GM21576 (cell line): ENCODE measurements around the gene RBM38.

Experiments
- ATAC-seq: cut with Tn5 transposase; IDR thresholded peaks from one replicate; pipeline ENCODE4 v1.9.1; 2021; ENCODE audit warnings: mild to moderate bottlenecking, moderate library complexity; ENCODE audit not compliant: unreplicated experiment

Gene RBM38

GRCh38 chr20:57374931-57375651 is 16.1 kb upstream of the RBM38 start:
- no peak for ATAC-seq

DNA sequence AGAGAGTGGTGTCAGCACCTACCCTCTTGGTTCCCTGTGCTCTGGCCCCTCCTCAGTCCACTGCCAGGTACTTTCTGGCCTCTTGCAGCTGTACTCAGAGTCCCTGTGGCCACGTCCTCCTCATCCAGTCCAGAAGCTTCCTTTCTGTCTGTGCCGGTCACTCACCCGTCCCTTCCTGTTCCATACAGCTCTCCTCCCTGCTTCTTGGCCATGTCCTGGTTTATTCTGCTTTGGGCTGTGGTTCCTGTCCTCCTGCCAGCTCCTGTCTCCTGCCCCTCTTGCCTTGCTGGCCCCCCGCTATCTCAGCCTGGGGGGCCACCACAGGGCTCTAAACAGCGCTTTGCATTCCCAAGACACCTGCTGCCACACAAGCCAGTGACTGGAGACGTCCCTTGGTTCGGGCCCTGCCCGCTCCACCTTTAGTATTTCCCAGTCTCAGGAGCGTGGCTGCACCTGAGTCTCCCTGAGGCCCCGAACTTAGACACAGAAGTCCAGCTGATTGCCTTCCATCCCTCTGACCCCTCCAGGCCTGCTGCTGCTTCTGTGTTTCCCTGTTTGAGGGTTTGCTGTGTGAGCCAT is 15.5 kb upstream of the RBM38 start:
- ATAC-seq = no peak

GRCh38 chr20:57377350-57377749 is 13.8 kb upstream of the RBM38 start:
- ATAC-seq = no peak

DNA sequence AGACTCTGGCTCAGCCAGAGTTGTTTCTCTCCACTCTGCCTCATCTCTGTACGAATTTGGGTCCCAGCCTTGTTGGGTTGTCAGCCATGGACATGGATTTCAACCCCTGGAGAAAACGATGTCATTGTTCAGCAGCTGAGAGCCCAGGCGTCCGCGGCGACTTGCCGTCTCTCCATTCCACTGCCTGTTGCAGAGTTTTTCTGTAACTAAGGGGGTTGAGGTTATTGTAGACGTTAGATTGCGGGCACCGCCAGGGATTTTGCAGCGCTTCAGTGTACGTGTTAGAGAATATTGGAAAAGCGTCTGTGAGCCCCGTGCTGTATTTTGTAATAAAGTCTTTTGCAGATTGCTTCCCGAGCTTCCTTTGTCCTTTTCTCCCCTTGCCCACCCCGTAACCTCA is 13.1 kb upstream of the RBM38 start:
- ATAC-seq = no peak

DNA sequence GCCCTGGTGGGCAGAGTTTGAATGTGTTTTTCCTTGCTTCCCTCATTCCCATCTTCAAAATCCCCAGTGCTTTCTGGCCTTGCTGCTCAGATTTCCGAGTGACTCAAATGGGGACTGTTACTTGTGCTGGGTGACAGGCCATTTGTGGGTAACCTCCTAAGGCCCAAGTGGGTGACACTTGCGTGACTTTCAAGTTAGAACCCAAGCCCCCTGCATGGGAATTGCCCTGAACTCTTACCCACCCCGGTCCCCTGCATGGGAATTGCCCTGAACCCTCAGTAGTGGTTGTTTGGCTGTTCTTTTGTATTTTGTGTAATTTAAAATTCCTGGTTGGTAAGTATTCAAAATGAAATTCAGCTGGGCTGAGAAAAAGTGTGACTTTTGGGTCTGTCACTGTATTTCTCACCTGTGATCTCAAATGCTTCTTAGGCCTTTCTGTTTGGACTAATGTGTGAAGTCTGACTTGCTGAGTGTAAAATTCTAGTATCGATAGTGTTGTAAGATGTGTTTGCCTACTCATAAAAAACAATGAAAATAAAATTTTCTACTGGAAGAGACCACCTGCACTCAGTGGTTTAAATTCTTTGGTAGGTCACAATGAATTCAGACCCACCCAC is 12.4 kb upstream of the RBM38 start:
- ATAC-seq = no peak

DNA sequence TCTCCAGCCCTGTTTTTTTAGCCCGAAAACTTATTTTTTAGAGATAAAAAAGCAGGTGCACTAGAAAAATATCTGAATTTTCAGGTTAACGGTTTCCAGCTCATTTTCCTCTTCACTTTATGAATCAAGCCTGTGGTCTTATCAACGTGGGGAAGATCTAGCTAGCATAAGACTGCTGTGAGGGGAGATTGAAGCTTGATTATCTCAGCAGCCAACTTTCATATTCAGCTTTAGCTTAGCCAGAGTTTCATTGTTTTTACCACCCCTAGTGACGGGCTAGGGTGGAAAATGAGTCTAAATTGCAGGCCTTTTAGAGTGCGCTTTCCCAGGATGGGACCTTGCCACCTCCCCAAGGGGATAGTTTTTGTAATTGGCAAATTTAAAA is 11.9 kb upstream of the RBM38 start:
- ATAC-seq = no peak

- ATAC-seq = no peak
Observed at GRCh38 chr20:57380081-57380750, 11.0 kb upstream of the RBM38 start.

DNA sequence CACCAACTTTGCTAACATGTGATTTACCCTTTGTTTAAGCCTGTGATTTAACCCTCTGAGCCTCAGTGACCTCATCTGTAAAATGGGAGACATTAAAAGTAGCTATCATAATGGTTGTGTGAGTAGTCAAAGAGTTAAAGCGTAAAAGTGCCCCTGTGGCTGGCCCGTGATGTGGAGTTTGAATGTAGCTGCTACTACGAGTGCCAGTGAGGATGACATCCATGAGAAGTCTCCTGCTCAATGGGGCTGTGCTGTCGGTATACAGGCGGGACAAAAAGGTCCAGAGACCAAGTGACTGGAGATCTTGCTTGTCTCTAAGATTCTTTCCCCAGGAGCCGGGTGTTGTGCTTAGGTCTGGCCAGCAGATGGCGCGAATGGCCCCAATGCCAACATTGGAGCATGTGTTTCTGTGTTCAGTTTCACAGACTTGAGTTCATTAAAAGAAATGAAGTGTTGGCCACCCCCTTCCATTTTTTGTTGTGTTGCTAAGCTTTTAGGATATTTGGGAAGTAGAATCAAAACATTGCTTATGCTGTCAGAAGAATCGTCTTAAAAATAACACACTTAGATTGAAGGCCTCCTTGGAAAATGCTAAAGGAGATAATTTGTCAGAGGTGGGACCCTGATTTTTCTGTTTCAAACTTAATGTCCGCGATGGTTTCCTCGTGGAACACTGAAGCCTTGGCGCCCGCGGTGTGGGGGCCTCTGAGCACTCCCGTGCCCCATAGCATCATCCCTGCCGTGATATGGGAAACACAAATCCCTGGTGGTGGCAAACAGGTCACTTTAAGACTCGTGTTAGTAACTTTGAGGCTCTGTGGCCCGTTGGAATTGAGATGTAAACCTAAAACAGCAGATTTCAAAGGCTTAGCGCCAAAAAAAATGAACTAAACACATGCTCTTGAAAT is 9.3 kb upstream of the RBM38 start:
- no peak for ATAC-seq

GRCh38 chr20:57382516-57382915 is 8.7 kb upstream of the RBM38 start:
- no peak for ATAC-seq

DNA sequence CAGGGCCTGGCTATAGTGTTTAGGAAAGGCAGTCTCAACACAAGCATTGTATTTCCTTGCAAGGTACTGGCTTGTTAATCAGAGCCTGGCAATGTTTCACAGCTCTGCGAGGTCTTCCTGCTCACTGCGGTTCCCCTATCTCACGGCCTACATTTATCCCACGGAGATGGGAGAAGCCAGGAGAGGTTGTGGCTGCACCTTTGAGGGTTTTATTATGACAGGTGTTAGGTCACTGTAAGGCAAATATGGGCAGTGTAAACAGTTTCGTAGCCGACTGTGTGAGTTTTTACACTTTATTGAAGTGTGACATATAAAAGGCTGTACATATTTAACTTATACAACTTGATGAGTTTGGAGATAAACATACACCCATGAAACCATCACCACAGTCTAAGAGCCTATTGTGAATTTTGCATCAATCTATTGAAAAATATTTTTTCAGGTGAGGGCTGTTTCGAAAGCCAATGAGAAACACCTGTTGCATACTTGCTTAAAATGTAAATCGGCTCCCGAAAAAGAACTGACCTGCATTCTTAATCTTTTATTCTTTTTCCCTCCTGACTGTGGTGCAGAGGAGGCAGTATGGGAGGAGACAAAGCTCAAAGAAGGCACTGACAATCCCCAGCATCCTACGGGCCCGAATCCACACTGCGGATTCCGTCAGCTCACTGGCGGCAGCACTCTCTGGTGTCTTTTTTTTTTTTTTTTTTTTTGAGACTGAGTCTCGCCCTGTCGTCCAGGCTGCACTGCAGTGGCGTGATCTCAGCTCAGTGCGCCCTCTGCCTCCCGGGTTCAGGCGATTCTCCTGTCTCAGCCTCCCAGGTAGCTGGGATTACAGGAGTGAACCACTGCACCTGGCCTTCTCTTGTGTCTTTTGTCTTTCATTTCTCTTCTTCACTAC is 7.5 kb upstream of the RBM38 start:
- ATAC-seq = no peak

GRCh38 chr20:57384486-57384885 is 6.7 kb upstream of the RBM38 start:
- no peak for ATAC-seq

DNA sequence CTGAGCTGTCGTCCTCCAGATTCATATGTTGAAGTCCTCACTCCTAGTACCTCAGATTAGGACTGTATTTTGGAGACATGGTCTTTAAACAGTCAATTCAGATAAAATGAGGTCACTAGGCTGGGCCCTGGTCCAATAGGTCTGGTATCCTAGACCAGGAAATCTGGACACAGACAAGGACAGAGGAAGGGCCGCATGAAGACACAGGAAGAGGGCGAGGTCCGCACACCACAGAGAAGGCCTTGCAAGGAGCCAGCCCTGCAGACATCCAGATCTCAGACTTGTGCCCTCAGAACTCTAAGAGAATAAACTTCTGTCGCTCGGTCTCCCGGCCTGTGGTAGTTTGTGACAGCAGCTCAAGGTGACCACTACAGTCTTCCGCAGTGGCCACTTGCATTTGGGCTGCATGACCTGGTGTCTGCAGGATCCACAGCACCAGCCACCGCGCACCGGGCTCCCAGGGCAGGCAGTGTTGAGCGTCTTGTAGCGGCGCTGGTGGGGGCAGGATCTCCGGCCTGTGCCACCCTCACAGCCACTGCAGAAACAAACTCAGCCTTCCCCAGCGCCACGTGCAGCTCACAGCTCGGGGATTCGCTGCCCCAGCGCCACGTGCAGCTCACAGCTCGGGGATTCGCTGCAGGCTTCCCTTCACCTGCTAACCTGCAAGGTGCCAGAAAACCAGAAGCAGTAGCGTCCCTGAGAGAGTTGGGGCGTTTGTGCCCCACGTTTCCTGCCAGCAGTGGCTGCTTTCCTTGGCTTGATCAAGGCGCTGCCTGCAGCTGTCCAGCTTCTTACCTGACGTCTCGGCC is 6.0 kb upstream of the RBM38 start:
- no peak for ATAC-seq

GRCh38 chr20:57385940-57386339 is 5.3 kb upstream of the RBM38 start:
- no peak for ATAC-seq

GRCh38 chr20:57386762-57387161 is 4.4 kb upstream of the RBM38 start:
- no peak for ATAC-seq

DNA sequence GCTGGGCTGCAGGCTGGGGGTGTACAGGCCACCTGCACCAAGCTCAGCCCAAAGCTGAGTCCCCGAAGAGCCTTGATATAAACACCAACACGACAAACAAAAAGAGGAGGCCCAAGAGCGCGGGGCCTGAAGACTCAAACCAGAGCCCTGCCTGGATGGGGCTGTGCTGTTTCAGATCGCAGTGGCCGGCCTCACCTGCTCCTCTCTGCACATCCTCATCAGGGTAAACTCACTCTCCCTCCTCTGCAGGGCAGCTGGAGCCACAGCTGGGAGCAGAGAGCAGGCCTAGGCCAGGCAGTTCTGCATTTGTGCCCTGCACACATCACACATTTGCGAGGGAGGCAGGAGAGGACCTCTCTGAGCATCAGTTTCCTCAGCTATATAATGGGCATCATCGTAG is 3.7 kb upstream of the RBM38 start:
- ATAC-seq = no peak

- ATAC-seq = no peak
Observed at GRCh38 chr20:57387945-57388371, 3.2 kb upstream of the RBM38 start.

DNA sequence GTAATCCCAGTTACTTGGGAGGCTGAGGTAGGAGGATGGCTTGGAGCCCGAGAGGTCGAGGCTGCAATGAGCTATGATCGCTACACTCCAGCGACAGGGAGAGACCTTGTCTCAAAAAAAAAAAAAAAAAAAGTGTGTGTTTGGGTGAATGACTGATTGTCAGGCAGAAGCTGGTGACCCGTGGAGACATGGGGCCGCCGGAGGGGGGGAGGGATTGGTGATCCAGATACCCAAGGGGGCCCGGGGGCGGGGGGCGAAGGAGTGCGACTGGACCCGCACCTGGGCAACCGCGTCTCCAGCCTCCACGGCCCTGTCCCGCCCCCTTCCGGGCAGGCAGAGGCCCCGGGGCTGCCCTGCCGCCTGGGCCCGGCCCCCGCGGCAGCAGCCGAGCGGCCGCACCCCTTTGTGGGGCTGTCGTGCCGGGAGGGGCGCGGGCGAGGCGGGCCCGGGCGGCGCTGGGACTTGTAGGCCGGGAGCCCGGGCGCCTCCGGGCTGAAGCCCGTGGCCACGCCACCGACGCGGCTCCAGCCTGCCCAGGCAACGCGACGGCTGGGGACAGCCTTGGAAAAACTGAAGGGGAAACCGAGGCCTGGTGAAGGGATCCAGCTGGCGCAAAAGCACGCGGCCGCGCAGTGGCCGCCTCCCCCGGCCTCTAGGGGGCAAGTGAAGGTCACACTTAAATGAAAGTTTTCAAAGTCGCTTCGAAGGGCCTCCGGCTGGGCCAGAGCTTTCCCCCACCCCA is 2.1 kb upstream of the RBM38 start:
- ATAC-seq = peak; percentile 26
